Nucleus accumbens (tissue), 56 donors: ENCODE measurements around the gene MAN2A2.
A peak's percentile ranks its signal among the peaks of the same experiment; 100 is the strongest.
"Not testable (repeated sequence)": the region's sequence is repeated elsewhere in the genome, so short reads cannot be mapped to it uniquely, and the experiment has no call there.

ENCODE experiments used
- DNase-seq, 56 donors: peaks; one replicate each; lab custom pipeline; 2025; lab: John Stamatoyannopoulos, UW

The MAN2A2 gene

DNA sequence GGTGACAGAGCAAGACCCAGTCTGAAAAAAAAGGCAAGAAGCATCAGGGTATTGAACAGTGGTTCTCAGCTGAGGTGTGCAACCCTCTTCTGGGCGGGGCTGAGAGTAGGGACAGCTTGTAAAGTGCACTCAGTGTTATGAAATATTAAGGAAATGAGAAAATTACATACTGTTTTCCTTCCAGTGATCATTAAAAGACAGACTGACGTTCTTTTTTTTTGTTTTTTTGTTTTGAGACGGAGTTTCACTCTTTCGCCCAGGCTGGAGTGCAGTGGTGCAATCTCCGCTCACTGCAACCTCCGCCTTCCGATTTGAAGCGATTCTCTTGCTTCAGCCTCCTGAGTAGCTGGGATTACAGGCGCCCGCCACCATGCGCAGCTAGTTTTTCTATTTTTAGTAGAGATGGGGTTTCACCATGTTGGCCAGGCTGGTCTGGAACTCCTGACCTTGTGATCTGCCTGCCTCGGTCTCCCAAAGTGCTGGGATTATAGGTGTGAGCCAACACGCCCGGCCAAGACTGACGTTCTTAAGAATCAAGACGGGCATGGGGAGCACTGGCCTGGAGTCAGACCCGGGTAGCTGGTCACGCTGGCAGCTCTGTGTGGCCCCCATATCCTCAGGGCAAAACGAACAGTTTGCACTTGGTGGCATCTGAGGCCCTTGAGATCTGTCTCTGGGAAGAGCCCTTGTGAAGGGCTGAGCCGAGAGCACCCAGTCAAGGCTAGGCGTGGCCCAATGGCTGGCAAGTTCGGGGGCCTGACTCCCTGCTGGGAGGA is 11.4 kb downstream of the MAN2A2 start:
- DNase-seq: no peak

GRCh38 chr15:90915216-90915807 is 12.2 kb downstream of the MAN2A2 start:
- DNase-seq: no peak

- peak in 6 of 56 donors; percentile 4 to 52 (median 20) for DNase-seq
These were observed 12.8 kb downstream of the MAN2A2 start for GRCh38 chr15:90915808-90916440.

DNA sequence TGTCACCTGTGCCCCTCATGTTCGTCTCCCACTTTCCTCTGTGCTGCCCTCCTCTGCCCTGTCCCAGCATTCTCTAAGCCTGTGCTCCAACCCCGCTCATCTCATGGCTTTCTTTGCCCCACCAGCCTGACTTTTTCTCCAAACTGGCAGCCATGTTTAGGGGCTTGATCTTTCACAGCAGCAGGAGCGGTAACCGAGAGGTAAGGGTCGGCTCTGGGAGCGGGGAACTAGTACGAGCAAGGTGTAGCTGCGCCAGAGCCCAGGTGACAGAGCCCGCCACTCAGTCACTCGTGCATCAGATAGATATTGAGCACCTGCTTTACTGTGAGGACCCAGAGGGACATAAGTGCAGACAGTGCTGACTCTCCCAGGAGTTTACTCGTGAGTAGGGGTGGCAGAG is 13.4 kb downstream of the MAN2A2 start:
- no peak for DNase-seq

- no peak for DNase-seq
These were observed 14.5 kb downstream of the MAN2A2 start for GRCh38 chr15:90917569-90917968.

DNA sequence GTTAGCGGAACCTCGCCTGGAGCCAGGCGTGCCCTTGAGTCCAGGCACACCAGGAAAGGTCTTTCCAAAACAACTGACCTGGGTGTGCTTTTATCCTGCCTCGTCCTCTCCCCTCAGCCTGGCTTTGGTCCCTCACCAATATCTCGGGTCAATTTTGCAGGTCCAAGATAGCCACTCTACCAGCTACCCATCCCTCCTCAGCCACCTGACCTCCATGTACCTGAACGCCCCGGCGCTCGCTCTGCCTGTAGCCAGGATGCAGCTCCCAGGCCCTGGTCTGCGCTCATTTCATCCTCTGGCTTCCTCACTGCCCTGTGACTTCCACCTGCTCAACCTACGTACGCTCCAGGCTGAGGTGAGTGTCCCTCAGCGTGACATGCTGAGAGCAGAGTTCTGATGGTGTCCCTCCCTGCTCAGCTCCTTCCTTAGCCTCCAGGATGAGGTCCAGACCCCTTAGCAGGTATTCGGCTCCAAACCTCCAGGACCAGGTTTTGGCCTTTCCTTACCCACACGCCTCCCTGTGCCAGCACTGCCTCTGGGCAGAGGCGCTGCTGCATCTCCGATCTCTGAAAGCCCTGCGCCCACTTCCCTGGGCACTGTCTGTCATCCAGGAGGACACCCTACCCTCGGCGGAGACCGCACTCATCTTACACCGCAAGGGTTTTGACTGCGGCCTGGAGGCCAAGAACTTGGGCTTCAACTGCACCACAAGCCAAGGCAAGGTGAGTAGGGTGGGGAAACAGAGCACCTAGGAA is 15.1 kb downstream of the MAN2A2 start:
- no peak for DNase-seq

DNA sequence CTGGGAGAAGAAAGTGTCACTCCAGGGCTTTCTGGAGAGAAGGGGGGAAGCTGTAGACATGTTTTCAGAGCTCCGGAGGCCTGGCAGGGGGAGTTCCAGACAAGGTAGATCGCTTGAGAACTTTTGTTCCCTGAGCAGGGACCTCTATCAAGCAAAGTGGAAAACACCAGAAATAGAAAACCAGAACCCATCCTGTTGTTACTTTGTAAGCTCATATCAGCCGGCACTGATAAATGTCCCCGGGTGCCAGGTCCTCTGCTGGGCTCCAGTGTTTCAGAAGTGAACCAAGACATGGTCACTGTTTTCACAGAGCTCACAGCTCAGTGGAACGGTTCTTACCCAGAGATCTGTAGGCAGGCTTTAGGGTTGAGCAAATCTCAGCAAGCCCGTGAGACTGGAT is 15.7 kb downstream of the MAN2A2 start:
- no peak for DNase-seq

- no peak for DNase-seq
These were observed 18.8 kb downstream of the MAN2A2 start for GRCh38 chr15:90921887-90922286.

GRCh38 chr15:90922712-90923322 is 19.7 kb downstream of the MAN2A2 start:
- DNase-seq: not testable (repeated sequence)

DNA sequence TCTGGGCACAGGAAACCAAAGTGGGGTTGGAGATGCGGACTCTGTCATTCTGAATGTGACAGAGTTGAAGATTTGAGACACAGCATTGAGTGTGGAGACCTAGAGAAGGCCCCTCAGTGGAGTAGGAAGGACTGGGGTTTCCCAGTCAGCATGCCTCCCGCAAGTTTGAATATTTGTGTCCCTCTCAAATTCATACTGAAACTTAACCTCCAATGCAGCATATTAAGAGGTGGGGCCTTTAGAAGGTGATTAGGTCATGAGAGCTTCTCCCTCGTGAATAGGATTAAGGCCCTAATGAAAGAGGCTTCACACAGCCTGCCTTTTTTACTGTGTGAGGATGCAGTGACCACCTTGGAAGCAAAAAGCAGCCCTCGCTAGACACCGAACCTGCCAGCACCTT is 21.3 kb downstream of the MAN2A2 start:
- DNase-seq: no peak

GRCh38 chr15:90926766-90927165 is 23.7 kb downstream of the MAN2A2 start:
- DNase-seq: not testable (repeated sequence)

GRCh38 chr15:90928106-90928505 is 25.0 kb downstream of the MAN2A2 start:
- not testable (repeated sequence) for DNase-seq

DNA sequence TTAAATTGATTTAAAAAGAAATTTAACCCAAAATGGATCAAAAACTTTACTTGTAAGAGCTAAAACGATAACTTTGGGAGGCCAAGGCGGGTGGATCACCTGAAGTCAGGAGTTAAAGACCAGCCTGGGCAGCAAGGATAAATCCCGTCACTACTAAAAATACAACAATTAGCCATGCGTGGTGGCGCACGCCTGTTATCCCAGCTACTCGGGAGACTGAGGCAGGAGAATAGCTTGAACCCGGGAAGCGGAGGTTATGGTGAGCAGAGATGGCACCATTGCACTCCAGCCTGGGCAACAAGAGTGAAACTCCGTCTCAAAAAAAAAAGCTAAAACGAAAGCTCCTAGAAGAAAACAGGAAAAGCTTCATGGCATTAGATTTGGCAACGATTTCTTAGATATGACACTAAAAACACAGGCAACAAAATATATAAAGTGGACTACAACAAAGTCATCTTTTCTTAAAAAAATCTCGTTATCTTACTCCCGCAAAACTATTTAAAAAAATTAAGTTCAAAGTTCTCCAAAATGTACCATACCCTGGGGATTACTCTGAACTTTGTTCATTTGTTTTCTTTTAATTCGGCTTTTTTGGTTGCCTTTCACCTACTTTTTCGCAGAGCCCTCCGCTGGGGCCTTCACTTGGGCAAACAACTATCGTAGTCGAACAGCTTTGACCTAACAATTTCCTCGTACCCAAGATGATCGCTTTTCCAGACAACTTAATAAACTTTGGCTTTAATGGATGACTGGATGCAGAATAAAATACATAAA is 26.3 kb downstream of the MAN2A2 start:
- no peak for DNase-seq

DNA sequence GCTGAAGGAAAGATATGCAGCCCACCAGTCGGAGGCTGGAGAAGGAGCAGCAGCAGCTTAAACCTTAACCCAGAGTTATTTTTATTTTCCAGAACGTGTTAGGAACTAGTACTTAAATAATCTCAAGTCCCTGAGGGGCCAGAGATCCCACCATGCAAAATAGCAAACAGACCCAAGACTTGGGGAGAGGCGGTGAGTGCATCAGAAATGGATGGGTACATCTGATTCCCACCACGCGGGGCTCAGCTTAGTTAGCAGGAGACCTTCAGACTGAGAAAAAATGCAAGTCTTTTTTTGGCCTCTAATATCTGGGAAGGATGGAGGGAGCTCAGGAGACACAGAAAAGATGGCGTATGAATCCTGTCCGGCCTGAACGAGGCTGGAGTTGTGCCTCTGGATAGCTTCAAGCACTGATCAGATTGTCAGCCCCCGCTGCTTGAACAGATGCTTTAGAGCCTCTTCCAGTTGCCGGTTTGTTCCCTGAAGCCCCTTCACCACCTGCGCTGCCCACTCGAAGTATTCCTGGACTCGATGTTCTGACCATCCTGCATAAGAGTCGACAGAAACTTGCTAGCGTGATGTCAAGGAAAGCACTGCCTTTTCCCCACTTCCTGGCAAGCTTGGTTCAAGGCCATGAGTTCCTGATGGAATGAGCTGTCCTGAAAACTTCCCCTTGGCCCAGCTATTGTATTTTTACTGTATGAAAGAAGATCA is 27.9 kb downstream of the MAN2A2 start:
- DNase-seq: no peak

- no peak for DNase-seq
These were observed 28.4 kb downstream of the MAN2A2 start for GRCh38 chr15:90931575-90931827.

GRCh38 chr15:90931828-90932659 is 28.9 kb downstream of the MAN2A2 start, which contains the start of gene HDDC3:
Gene HDDC3, minus strand, starts transcription at chr15:90932549. Its CDS starts 9 bp downstream, at chr15:90932540.
- DNase-seq: peak in 54 of 56 donors; percentile 32 to 93 (median 72)

DNA sequence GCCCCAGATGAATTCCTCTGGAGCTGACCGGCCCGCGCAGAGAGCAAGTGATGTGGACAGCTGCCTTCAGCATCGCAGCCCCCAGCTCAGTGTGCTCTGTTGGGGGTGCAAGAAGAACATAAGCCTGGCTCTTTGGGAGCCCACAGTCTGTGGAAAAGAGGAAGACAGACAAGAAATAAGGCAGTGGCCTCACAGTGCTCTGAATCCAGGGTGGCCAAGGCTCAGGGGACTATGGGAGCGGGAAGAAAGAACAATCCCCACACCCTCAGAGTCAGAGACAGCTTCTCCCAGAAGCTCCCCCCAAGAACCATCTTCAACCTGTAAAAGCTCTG is 29.5 kb downstream of the MAN2A2 start:
- DNase-seq: no peak

- no peak for DNase-seq
These were observed 30.2 kb downstream of the MAN2A2 start for GRCh38 chr15:90933301-90933700.
